SK-N-SH (cell line): ENCODE measurements around the gene EXOC2. TPM values are rescaled to one million over a fixed set of nuclear protein-coding genes. Genes with fewer than 3 reads are reported as not detected.

Source experiments
- CTCF ChIA-PET: fragments of 300-600, 350-600 bp; formaldehyde crosslinking; extraction: SDS; loops from one replicate; lab custom pipeline; 2021; lab: Yijun Ruan, JAX
- POLR2A ChIA-PET: fragments of 350-600 bp; sonication (Branson Sonifier 250); formaldehyde crosslinking; extraction: SDS; loops from one replicate; lab custom pipeline; 2020; ENCODE audit warnings: antibody characterized with exemption, inconsistent platforms; lab: Yijun Ruan, JAX
- DNase-seq: peaks from one replicate; pipeline ENCODE4 v3.0.0; 2012
- H2AFZ ChIP-seq: fragments of 200-600 bp; sonication (generic); 2 replicates; pipeline ENCODE4 v1.8.1; 2016; ENCODE audit warnings: antibody characterized with exemption, mild to moderate bottlenecking, low read depth
- H3F3A ChIP-seq: fragments of 200-600 bp; sonication (generic); replicated peaks from 2 replicates; pipeline ENCODE3; 2016; ENCODE audit warnings: antibody characterized with exemption, mild to moderate bottlenecking; ENCODE audit not compliant: insufficient read depth
- H3K27ac ChIP-seq, 2 experiments: fragments of 200-500 bp in 1 of 2; fragments of 200-600 bp in 1 of 2; sonication (Bioruptor generic) in 1 of 2; sonication (generic), shearing (Covaris generic) in 1 of 2; 2 replicates each; pipeline versions ENCODE4 v1.5.1 to v1.6.1; 2014 to 2016; ENCODE audit warnings: low read depth in 2 of 2, inconsistent platforms in 1 of 2, low read length in 1 of 2, mild to moderate bottlenecking in 1 of 2, mixed read lengths in 1 of 2
- H3K27me3 ChIP-seq: fragments of 200-600 bp; sonication (generic), shearing (Covaris generic); 2 replicates; pipeline ENCODE4 v1.6.1; 2016; ENCODE audit warnings: mixed run types; ENCODE audit not compliant: insufficient read depth
- H3K36me3 ChIP-seq, 2 experiments: fragments of 200-500 bp in 1 of 2; fragments of 200-600 bp in 1 of 2; sonication (Bioruptor generic) in 1 of 2; sonication (generic) in 1 of 2; replicated peaks in 1 of 2; 2 replicates each; pipeline versions ENCODE3 to v1.5.1; 2014 to 2016; ENCODE audit warnings: low read length in 1 of 2, mild to moderate bottlenecking in 1 of 2; ENCODE audit not compliant: insufficient read depth in 2 of 2, control insufficient read depth in 1 of 2
- H3K4me1 ChIP-seq, 2 experiments: fragments of 200-500 bp in 1 of 2; fragments of 200-600 bp in 1 of 2; sonication (Bioruptor generic) in 1 of 2; sonication (generic), shearing (Covaris generic) in 1 of 2; 2 replicates each; pipeline versions ENCODE4 v1.5.1 to v1.6.1; 2014 to 2016; ENCODE audit warnings: low read depth in 1 of 2, low read length in 1 of 2, mixed run types in 1 of 2; ENCODE audit not compliant: insufficient read depth in 2 of 2, control insufficient read depth in 1 of 2
- H3K4me2 ChIP-seq: fragments of 200-600 bp; sonication (generic), shearing (Covaris generic); 2 replicates; pipeline ENCODE4 v1.6.1; 2017; ENCODE audit warnings: mixed run types
- H3K4me3 ChIP-seq, 2 experiments: fragments of 200-500 bp in 1 of 2; fragments of 200-600 bp in 1 of 2; sonication (Bioruptor generic) in 1 of 2; sonication (generic), shearing (Covaris generic) in 1 of 2; 2 replicates each; pipeline versions ENCODE4 v1.5.1 to v1.8.1; 2014 to 2016; ENCODE audit warnings: low read depth in 2 of 2, inconsistent platforms in 1 of 2, low read length in 1 of 2, mild to moderate bottlenecking in 1 of 2, mixed read lengths in 1 of 2, moderate library complexity in 1 of 2
- H3K79me2 ChIP-seq: fragments of 200-600 bp; sonication (generic); 2 replicates; pipeline ENCODE4 v1.8.1; 2017; ENCODE audit warnings: mild to moderate bottlenecking; ENCODE audit not compliant: insufficient read depth
- H3K9ac ChIP-seq: fragments of 200-600 bp; sonication (generic); 2 replicates; pipeline ENCODE4 v1.6.1; 2017; ENCODE audit warnings: mixed run types
- H3K9me2 ChIP-seq: fragments of 200-600 bp; sonication (generic); 2 replicates; pipeline ENCODE4 v1.6.1; 2017; ENCODE audit warnings: mixed run types
- H3K9me3 ChIP-seq: fragments of 200-600 bp; sonication (generic); 2 replicates; pipeline ENCODE4 v1.6.1; 2017; ENCODE audit warnings: mixed run types, mild to moderate bottlenecking, moderate library complexity
- H4K20me1 ChIP-seq: fragments of 200-600 bp; sonication (generic); 2 replicates; pipeline ENCODE4 v1.6.1; 2017; ENCODE audit warnings: mild to moderate bottlenecking, mixed run types; ENCODE audit not compliant: insufficient read depth
- ELF1 ChIP-seq: IDR thresholded peaks from 2 replicates; pipeline ENCODE4 v1.4.0; 2012
- EP300 ChIP-seq, 2 experiments: IDR thresholded peaks; 2 replicates each; pipeline versions ENCODE4 v1.4.0 to v1.6.1; 2012; ENCODE audit warnings: borderline replicate concordance in 1 of 2, low read depth in 1 of 2, low read length in 1 of 2
- FOXM1 ChIP-seq: IDR thresholded peaks from 2 replicates; pipeline ENCODE4 v1.4.0; 2012; ENCODE audit warnings: low read depth, mild to moderate bottlenecking
- GABPA ChIP-seq: IDR thresholded peaks from 2 replicates; pipeline ENCODE4 v1.4.0; 2012; ENCODE audit warnings: low read depth, mild to moderate bottlenecking
- GATA2 ChIP-seq: sonication (generic); formaldehyde crosslinking; IDR thresholded peaks from 2 replicates; pipeline ENCODE4 v1.5.0; 2020; ENCODE audit warnings: mild to moderate bottlenecking, missing genetic modification reagents
- JUND ChIP-seq: IDR thresholded peaks from 2 replicates; pipeline ENCODE4 v1.4.0; 2012
- MEF2A ChIP-seq: IDR thresholded peaks from 2 replicates; pipeline ENCODE4 v1.4.0; 2012; ENCODE audit warnings: low read depth, borderline replicate concordance
- MXI1 ChIP-seq: IDR thresholded peaks from 2 replicates; pipeline ENCODE4 v1.6.1; 2012; ENCODE audit warnings: mild to moderate bottlenecking, low read depth, low read length, improper control_type of control experiment
- POLR2AphosphoS5 ChIP-seq: IDR thresholded peaks from 2 replicates; pipeline ENCODE4 v1.6.1; 2012; ENCODE audit warnings: low read depth, low read length
- SIN3A ChIP-seq: IDR thresholded peaks from 2 replicates; pipeline ENCODE4 v1.6.1; 2012; ENCODE audit warnings: low read depth, mild to moderate bottlenecking, low read length, moderate library complexity, borderline replicate concordance
- TEAD4 ChIP-seq: IDR thresholded peaks from 2 replicates; pipeline ENCODE4 v1.4.0; 2012; ENCODE audit warnings: mild to moderate bottlenecking, borderline replicate concordance; ENCODE audit not compliant: insufficient read depth
- WGBS: methylation state at CpG from one replicate; pipeline ENCODE4 v1.1.6; 2017; ENCODE audit warnings: low lambda C conversion rate; 5-methylcytosine and 5-hydroxymethylcytosine counted together
- polyA plus RNA-seq, 3 experiments: library from polyadenylated mRNA; depleted of rRNA; stranded (reverse); fragments of >200 nt; gene quantifications; 2 replicates each; pipeline ENCODE4 v1.2.3, GENCODE V29; 2012
- TF ChIP-seq, protein P1 (sequence below): IDR thresholded peaks from 2 replicates; pipeline ENCODE4; 2012
- TF ChIP-seq, protein P2 (sequence below): IDR thresholded peaks from 2 replicates; pipeline ENCODE4 v1.6.1; 2012; ENCODE audit warnings: mild to moderate bottlenecking, low read depth, low read length, moderate library complexity
- TF ChIP-seq, protein P3 (sequence below): fragments of 200-600 bp; sonication (generic); IDR thresholded peaks from 2 replicates; pipeline ENCODE4 v1.6.1; 2017; ENCODE audit warnings: antibody characterized with exemption, mild to moderate bottlenecking, moderate library complexity
- TF ChIP-seq, protein P4 (sequence below): fragments of 150-350 bp; IDR thresholded peaks from 2 replicates; pipeline ENCODE4 v1.6.1; 2016; ENCODE audit warnings: mild to moderate bottlenecking, low read depth, low read length

Gene EXOC2
- polyA plus RNA-seq, 1 of the 3 experiments (the other 2 are of a cell fraction): 10.6 TPM

DNA sequence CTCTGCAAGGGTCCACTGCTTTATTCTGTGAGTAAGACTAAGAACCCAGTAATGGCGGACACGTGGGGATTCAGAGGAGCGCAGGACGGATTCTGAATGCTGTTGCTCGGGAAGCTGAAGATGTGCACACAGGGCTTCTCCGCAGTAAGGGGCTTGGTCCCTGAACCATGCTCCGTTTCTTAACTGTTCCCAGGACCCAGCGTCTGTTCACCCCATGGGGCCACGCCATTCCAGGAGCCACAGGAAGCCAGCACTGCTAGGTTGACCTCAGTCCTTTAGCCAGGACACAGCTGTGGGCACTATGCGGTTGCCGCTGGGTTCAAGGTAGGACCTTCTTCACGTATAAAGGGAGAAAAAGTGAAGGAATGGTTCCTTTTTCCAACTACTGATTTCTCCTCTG lies 241.6 kb downstream of the EXOC2 start:
- TF ChIP-seq MEF2A: no peak
- TF ChIP-seq EP300 (IDR thresholded peaks at IDR 0.05; ENCODE audit: borderline replicate concordance in 1 of 2, low read depth in 1 of 2, low read length in 1 of 2): no peak
- TF ChIP-seq, protein P1, sequence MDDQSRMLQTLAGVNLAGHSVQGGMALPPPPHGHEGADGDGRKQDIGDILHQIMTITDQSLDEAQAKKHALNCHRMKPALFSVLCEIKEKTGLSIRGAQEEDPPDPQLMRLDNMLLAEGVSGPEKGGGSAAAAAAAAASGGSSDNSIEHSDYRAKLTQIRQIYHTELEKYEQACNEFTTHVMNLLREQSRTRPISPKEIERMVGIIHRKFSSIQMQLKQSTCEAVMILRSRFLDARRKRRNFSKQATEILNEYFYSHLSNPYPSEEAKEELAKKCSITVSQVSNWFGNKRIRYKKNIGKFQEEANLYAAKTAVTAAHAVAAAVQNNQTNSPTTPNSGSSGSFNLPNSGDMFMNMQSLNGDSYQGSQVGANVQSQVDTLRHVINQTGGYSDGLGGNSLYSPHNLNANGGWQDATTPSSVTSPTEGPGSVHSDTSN: no peak
- TF ChIP-seq, protein P2, sequence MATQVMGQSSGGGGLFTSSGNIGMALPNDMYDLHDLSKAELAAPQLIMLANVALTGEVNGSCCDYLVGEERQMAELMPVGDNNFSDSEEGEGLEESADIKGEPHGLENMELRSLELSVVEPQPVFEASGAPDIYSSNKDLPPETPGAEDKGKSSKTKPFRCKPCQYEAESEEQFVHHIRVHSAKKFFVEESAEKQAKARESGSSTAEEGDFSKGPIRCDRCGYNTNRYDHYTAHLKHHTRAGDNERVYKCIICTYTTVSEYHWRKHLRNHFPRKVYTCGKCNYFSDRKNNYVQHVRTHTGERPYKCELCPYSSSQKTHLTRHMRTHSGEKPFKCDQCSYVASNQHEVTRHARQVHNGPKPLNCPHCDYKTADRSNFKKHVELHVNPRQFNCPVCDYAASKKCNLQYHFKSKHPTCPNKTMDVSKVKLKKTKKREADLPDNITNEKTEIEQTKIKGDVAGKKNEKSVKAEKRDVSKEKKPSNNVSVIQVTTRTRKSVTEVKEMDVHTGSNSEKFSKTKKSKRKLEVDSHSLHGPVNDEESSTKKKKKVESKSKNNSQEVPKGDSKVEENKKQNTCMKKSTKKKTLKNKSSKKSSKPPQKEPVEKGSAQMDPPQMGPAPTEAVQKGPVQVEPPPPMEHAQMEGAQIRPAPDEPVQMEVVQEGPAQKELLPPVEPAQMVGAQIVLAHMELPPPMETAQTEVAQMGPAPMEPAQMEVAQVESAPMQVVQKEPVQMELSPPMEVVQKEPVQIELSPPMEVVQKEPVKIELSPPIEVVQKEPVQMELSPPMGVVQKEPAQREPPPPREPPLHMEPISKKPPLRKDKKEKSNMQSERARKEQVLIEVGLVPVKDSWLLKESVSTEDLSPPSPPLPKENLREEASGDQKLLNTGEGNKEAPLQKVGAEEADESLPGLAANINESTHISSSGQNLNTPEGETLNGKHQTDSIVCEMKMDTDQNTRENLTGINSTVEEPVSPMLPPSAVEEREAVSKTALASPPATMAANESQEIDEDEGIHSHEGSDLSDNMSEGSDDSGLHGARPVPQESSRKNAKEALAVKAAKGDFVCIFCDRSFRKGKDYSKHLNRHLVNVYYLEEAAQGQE: no peak
- no peak for TF ChIP-seq GABPA
- TF ChIP-seq, protein P3, sequence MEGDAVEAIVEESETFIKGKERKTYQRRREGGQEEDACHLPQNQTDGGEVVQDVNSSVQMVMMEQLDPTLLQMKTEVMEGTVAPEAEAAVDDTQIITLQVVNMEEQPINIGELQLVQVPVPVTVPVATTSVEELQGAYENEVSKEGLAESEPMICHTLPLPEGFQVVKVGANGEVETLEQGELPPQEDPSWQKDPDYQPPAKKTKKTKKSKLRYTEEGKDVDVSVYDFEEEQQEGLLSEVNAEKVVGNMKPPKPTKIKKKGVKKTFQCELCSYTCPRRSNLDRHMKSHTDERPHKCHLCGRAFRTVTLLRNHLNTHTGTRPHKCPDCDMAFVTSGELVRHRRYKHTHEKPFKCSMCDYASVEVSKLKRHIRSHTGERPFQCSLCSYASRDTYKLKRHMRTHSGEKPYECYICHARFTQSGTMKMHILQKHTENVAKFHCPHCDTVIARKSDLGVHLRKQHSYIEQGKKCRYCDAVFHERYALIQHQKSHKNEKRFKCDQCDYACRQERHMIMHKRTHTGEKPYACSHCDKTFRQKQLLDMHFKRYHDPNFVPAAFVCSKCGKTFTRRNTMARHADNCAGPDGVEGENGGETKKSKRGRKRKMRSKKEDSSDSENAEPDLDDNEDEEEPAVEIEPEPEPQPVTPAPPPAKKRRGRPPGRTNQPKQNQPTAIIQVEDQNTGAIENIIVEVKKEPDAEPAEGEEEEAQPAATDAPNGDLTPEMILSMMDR: no peak
- no peak for TF ChIP-seq ELF1
- TF ChIP-seq SIN3A: no peak
- no peak for TF ChIP-seq GATA2
- TF ChIP-seq POLR2AphosphoS5: no peak
- TF ChIP-seq, protein P4, sequence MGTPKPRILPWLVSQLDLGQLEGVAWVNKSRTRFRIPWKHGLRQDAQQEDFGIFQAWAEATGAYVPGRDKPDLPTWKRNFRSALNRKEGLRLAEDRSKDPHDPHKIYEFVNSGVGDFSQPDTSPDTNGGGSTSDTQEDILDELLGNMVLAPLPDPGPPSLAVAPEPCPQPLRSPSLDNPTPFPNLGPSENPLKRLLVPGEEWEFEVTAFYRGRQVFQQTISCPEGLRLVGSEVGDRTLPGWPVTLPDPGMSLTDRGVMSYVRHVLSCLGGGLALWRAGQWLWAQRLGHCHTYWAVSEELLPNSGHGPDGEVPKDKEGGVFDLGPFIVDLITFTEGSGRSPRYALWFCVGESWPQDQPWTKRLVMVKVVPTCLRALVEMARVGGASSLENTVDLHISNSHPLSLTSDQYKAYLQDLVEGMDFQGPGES: no peak
- TF ChIP-seq FOXM1: no peak
- no peak for TF ChIP-seq MXI1
- TF ChIP-seq JUND: no peak
- no peak for TF ChIP-seq TEAD4
- Histone ChIP-seq H3K9ac (no peak overlapping the region), H2AFZ (no peak overlapping the region), H3K9me2 (no peaks in the 10 kb centered on the region; the same call in 1 of the 2 replicates), H3K4me1 (no peaks in the 10 kb centered on the region; a peak in 1 of 4 replicates), H3K4me2 (no peak overlapping the region), H3K9me3 (no peaks in the 10 kb centered on the region), H3K27me3 (peaks cover 63% of the 10 kb centered on the region; the same call in 1 of the 2 replicates), H3K79me2 (no peaks in the 10 kb centered on the region), H3F3A (no peaks in the 10 kb centered on the region), H3K4me3 (no peak overlapping the region), H3K27ac (no peak overlapping the region), H3K36me3 (no peaks in the 10 kb centered on the region), H4K20me1 (no peaks in the 10 kb centered on the region)
- 60% methylated on average over 8 of the region's 12 CpGs for WGBS
- ChIA-PET CTCF (interaction anchor here (1.5 kb wide), 1 partner anchor 234 kb away, joined by 4 read pairs; no protein-coding TSS in a partner anchor), POLR2A (no interaction called here)
- DNase-seq: no peak
